H1 (cell line): ENCODE measurements around the gene B4GALNT1. TPM values are rescaled to one million over a fixed set of nuclear protein-coding genes. Genes with fewer than 3 reads are reported as not detected.

Source experiments
- SIN3A ChIP-seq, 2 experiments: IDR thresholded peaks in 1 of 2; conservative IDR thresholded peaks in 1 of 2; 2 replicates each; pipeline ENCODE4 v1.6.1; 2011 to 2012; ENCODE audit warnings: low read length in 2 of 2, improper control_type of control experiment in 1 of 2, low read depth in 1 of 2, mild to moderate bottlenecking in 1 of 2
- polyA plus RNA-seq, 7 experiments: library from polyadenylated mRNA; depleted of rRNA in 3 of 7; stranded (reverse) in 5 of 7; unstranded in 2 of 7; fragments of >200 nt in 5 of 7; fragments of 200-250 nt in 2 of 7; gene quantifications; 1 replicate in 5 of 7; 2 replicates in 1 of 7; 4 replicates in 1 of 7; pipeline versions ENCODE4 v1.2.1 to v1.2.3, GENCODE V29; 2011 to 2013; ENCODE audit warnings: missing spikeins in 2 of 7, mixed read lengths in 2 of 7
- total RNA-seq: library from RNA; stranded (reverse); fragmentation: NEBNext Ultra II Directional; extraction: Animal tissue kit (Norgen Biotek cat#: 25700); gene quantifications from 2 replicates; pipeline ENCODE4 v1.2.1, GENCODE V29; 2021
- TF ChIP-seq, protein P1 (sequence below): IDR thresholded peaks from 2 replicates; pipeline ENCODE4 v1.6.1; 2012; ENCODE audit warnings: low read length, inconsistent platforms

Gene B4GALNT1
- total and polyA plus RNA-seq, 2 of the 8 experiments (the other 6 are each of a cell fraction or from before 2014, with no cell fraction given) = 1.5 to 2.3 TPM

DNA sequence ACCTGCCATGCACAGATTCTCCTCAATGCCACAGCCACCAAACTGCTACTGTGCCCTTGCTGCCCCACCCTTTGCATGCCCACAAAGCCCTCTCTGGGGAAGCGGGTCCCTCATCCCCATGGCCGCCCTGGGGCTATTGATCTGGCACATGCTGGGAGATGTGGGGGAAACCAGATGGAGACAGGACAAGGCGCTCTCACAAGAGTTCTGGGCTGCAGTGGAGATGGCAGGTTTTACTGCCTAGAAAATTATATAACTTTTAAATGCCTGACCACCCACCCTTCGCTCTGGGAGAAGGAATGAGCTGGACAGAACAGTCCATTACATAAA is 52.6 kb downstream of the B4GALNT1 start (continued):
- TF ChIP-seq, protein P1, sequence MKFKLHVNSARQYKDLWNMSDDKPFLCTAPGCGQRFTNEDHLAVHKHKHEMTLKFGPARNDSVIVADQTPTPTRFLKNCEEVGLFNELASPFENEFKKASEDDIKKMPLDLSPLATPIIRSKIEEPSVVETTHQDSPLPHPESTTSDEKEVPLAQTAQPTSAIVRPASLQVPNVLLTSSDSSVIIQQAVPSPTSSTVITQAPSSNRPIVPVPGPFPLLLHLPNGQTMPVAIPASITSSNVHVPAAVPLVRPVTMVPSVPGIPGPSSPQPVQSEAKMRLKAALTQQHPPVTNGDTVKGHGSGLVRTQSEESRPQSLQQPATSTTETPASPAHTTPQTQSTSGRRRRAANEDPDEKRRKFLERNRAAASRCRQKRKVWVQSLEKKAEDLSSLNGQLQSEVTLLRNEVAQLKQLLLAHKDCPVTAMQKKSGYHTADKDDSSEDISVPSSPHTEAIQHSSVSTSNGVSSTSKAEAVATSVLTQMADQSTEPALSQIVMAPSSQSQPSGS = no peak
- TF ChIP-seq SIN3A (conservative IDR thresholded peaks at IDR 0.05 in 1 of 2, IDR thresholded peaks at IDR 0.05 in 1 of 2; ENCODE audit: low read depth in 1 of 2, low read length in 2 of 2) = no peak
